HepG2 (cell line): ENCODE measurements around the gene SNX30.

Experiments
- ASH2L ChIP-seq: fragments of 300-600, 200-600 bp; sonication (generic); IDR thresholded peaks from 2 replicates; pipeline ENCODE4 v1.7.0; 2017; ENCODE audit warnings: low read depth, mild to moderate bottlenecking, moderate library complexity, mixed read lengths, low read length; ENCODE audit not compliant: insufficient read length
- HOXA5 ChIP-seq: sonication (generic); formaldehyde crosslinking; IDR thresholded peaks from 2 replicates; pipeline ENCODE4 v1.4.0; 2020; ENCODE audit warnings: missing genetic modification reagents
- ISX ChIP-seq: sonication (generic); formaldehyde crosslinking; conservative IDR thresholded peaks from 2 replicates; pipeline ENCODE4 v1.5.0; 2020; ENCODE audit warnings: missing genetic modification reagents
- RBM22 ChIP-seq: fragments of 200-400 bp; formaldehyde crosslinking; optimal IDR thresholded peaks from 2 replicates; pipeline ENCODE3; 2017; ENCODE audit warnings: mild to moderate bottlenecking, low read length, moderate library complexity
- ZNF549 ChIP-seq: sonication (generic); formaldehyde crosslinking; IDR thresholded peaks from 2 replicates; pipeline ENCODE4 v1.5.0; 2020; ENCODE audit warnings: missing genetic modification reagents
- ZNF790 ChIP-seq: sonication (generic); formaldehyde crosslinking; IDR thresholded peaks from 2 replicates; pipeline ENCODE4 v1.8.0; 2022; ENCODE audit warnings: missing genetic modification reagents, mild to moderate bottlenecking, borderline replicate concordance

GRCh38 chr9:112881331-112881730 lies 130.8 kb downstream of the SNX30 start:
- no peak for TF ChIP-seq RBM22
- no peak for TF ChIP-seq ISX (CRISPR knock-in tag)
- TF ChIP-seq ZNF790: no peak
- no peak for TF ChIP-seq ASH2L
- no peak for TF ChIP-seq HOXA5 (CRISPR knock-in tag)
- no peak for TF ChIP-seq ZNF549 (CRISPR knock-in tag)
